Left lung (tissue), 10 donors: ENCODE data around the gene DNM2. TPM values are rescaled to one million over a fixed set of nuclear protein-coding genes. Genes with fewer than 3 reads are reported as not detected.

Source experiments
- ATAC-seq: fragments of 200-7000 bp; cut with Tn5 transposase; one replicate; pipeline ENCODE4 v1.9.1; 2020; ENCODE audit warnings: moderate library complexity
- DNase-seq, 4 donors: peaks; one replicate each; pipeline ENCODE4 v3.0.0-alpha.2; 2013 to 2020
- H3K27ac ChIP-seq, 2 donors: fragments of 200-600 bp; sonication (generic) in 1 of 2; one replicate each; pipeline versions ENCODE4 v1.5.0 to v1.8.0; 2020 to 2021
- H3K27me3 ChIP-seq, 2 donors: fragments of 200-600 bp; sonication (generic) in 1 of 2; one replicate each; pipeline versions ENCODE4 v1.5.0 to v1.8.0; 2020 to 2021
- H3K36me3 ChIP-seq, 2 donors: fragments of 200-600 bp; sonication (generic) in 1 of 2; one replicate each; pipeline versions ENCODE4 v1.5.0 to v1.8.0; 2020 to 2021
- H3K4me1 ChIP-seq, 2 donors: fragments of 200-600 bp; one replicate each; pipeline ENCODE4 v1.8.0; 2021
- H3K4me3 ChIP-seq, 2 donors: fragments of 200-600 bp; sonication (generic) in 1 of 2; one replicate each; pipeline versions ENCODE4 v1.5.0 to v1.8.0; 2020 to 2021; ENCODE audit warnings: mild to moderate bottlenecking in 1 of 2
- H3K9me3 ChIP-seq, 2 donors: fragments of 200-600 bp; sonication (generic) in 1 of 2; one replicate each; pipeline versions ENCODE4 v1.5.0 to v1.8.0; 2020 to 2021
- CTCF ChIP-seq, 2 donors: fragments of 200-600 bp; sonication (generic) in 1 of 2; IDR thresholded peaks; one replicate each; pipeline versions ENCODE4 v1.5.0 to v1.8.0; 2021; ENCODE audit warnings: antibody characterized with exemption in 2 of 2
- intact Hi-C, 2 donors: fragments of 100-400 bp; cut with DNase I; formaldehyde crosslinking; loops; one replicate each; pipeline versions ENCODE4 v1.11.2 to v1.14.2; 2022
- polyA plus RNA-seq, 6 donors: library from polyadenylated mRNA; unstranded; fragments of 120-200 nt; gene quantifications; one replicate each; pipeline ENCODE4 v1.2.1, GENCODE V29; 2013; ENCODE audit not compliant: insufficient read length in 6 of 6
- total RNA-seq, 2 donors: library from RNA; stranded (reverse); fragmentation: NEBNext Ultra II Directional; extraction: Animal tissue kit (Norgen Biotek cat#: 25700); gene quantifications; one replicate each; pipeline ENCODE4 v1.2.1, GENCODE V29; 2021
- donor health status: DM: no; HTN: yes; CAD: no.
- donor health status: DM: no; HTN: no; CAD: no.

Gene DNM2
- total and polyA plus RNA-seq, 8 donors = 88.4 to 268 (median 101) TPM

- H3K36me3 ChIP-seq = peaks cover 3 to 100% of the 10 kb centered on the region in 2 donors
- no peak for ATAC-seq
- TF ChIP-seq CTCF (IDR thresholded peaks at IDR 0.05) = no peak
- no peaks in the 10 kb centered on the region for H3K27me3 ChIP-seq
- no peak overlapping the region for H3K4me3 ChIP-seq
- intact Hi-C loops = no loop called here
- DNase-seq = peak in 1 of 4 donors; percentile 46
- no peaks in the 10 kb centered on the region for H3K4me1 ChIP-seq
- no peak overlapping the region for H3K27ac ChIP-seq
- no peaks in the 10 kb centered on the region for H3K9me3 ChIP-seq
Measured at GRCh38 chr19:10823690-10824089, 105.8 kb downstream of the DNM2 start.

- peaks cover 3 to 100% of the 10 kb centered on the region in 2 donors for H3K36me3 ChIP-seq
- TF ChIP-seq CTCF (IDR thresholded peaks at IDR 0.05) = no peak
- DNase-seq (peak in 1 of 4 donors; percentile 18), ATAC-seq (no peak)
- H3K27ac ChIP-seq = no peak overlapping the region
- no peaks in the 10 kb centered on the region for H3K27me3 ChIP-seq
- H3K4me1 ChIP-seq = no peaks in the 10 kb centered on the region
- H3K9me3 ChIP-seq = no peaks in the 10 kb centered on the region
- intact Hi-C loops = no loop called here
- no peak overlapping the region for H3K4me3 ChIP-seq
Measured at GRCh38 chr19:10826231-10826630, 108.4 kb downstream of the DNM2 start.

- no peak overlapping the region for H3K27ac ChIP-seq
- intact Hi-C loops = no loop called here
- no peak overlapping the region for H3K4me3 ChIP-seq
- no peak for TF ChIP-seq CTCF (IDR thresholded peaks at IDR 0.05)
- H3K4me1 ChIP-seq = no peaks in the 10 kb centered on the region
- H3K36me3 ChIP-seq = peaks cover 3 to 100% of the 10 kb centered on the region in 2 donors
- no peak for DNase-seq
- no peak for ATAC-seq
- H3K9me3 ChIP-seq = no peaks in the 10 kb centered on the region
- H3K27me3 ChIP-seq = no peaks in the 10 kb centered on the region
Measured at GRCh38 chr19:10826846-10827245, 109.0 kb downstream of the DNM2 start.

- H3K36me3 ChIP-seq = peaks cover 0 to 100% of the 10 kb centered on the region in 2 donors
- H3K9me3 ChIP-seq = no peaks in the 10 kb centered on the region
- peak overlapping the region in 1 of 2 donors; percentile 3 for H3K27ac ChIP-seq
- TF ChIP-seq CTCF (IDR thresholded peaks at IDR 0.05) = no peak
- ATAC-seq = no peak
- intact Hi-C loops = no loop called here
- H3K4me1 ChIP-seq = no peaks in the 10 kb centered on the region
- DNase-seq = peak in 1 of 4 donors; percentile 72
- H3K4me3 ChIP-seq = no peak overlapping the region
- no peaks in the 10 kb centered on the region for H3K27me3 ChIP-seq
Measured at GRCh38 chr19:10828981-10829821, 111.3 kb downstream of the DNM2 start.

GRCh38 chr19:10829967-10830366 lies 112.1 kb downstream of the DNM2 start:
- ATAC-seq = no peak

More at GRCh38 chr19:10829967-10830366, 112.1 kb downstream of the DNM2 start:
- Histone ChIP-seq H3K36me3 (peaks cover 0 to 98% of the 10 kb centered on the region in 2 donors), H3K27me3 (no peaks in the 10 kb centered on the region), H3K4me1 (peaks cover 0 to 1% of the 10 kb centered on the region in 2 donors), H3K4me3 (no peak overlapping the region), H3K27ac (no peak overlapping the region), H3K9me3 (no peaks in the 10 kb centered on the region)
- intact Hi-C loops = no loop called here
- DNase-seq = peak in 1 of 4 donors; percentile 70
- TF ChIP-seq CTCF (IDR thresholded peaks at IDR 0.05) = no peak
